ENCODE data around the gene TSPAN32.
A peak's percentile ranks its signal among the peaks of the same experiment; 100 is the strongest.

The TSPAN32 gene

GRCh38 chr11:2304506-2305139 lies 2.8 kb downstream of the TSPAN32 start:
- no peak for DNase-seq (ENCODE audit: low read depth)

- peak; percentile 36 for DNase-seq (ENCODE audit: low read depth)
These were observed 3.4 kb downstream of the TSPAN32 start for GRCh38 chr11:2305140-2305778.

GRCh38 chr11:2305788-2306451 lies 4.1 kb downstream of the TSPAN32 start:
- peak; percentile 26 for DNase-seq (ENCODE audit: low read depth)

- peak; percentile 88 for DNase-seq (ENCODE audit: low read depth)
These were observed 4.6 kb downstream of the TSPAN32 start for GRCh38 chr11:2306452-2306823.

GRCh38 chr11:2306877-2307500 lies 5.2 kb downstream of the TSPAN32 start:
- peak; percentile 20 for DNase-seq (ENCODE audit: low read depth)

GRCh38 chr11:2307501-2308331 lies 5.9 kb downstream of the TSPAN32 start:
- DNase-seq (ENCODE audit: low read depth): no peak

- DNase-seq (ENCODE audit: low read depth): no peak
These were observed 6.9 kb downstream of the TSPAN32 start for GRCh38 chr11:2308713-2309112.

- DNase-seq (ENCODE audit: low read depth): no peak
These were observed 7.6 kb downstream of the TSPAN32 start for GRCh38 chr11:2309251-2310072.

- DNase-seq (ENCODE audit: low read depth): no peak
These were observed 8.4 kb downstream of the TSPAN32 start for GRCh38 chr11:2310073-2310785.

- no peak for DNase-seq (ENCODE audit: low read depth)
These were observed 9.1 kb downstream of the TSPAN32 start for GRCh38 chr11:2310786-2311352.

GRCh38 chr11:2311353-2312133 lies 9.7 kb downstream of the TSPAN32 start:
- no peak for DNase-seq (ENCODE audit: low read depth)

- peak; percentile 62 for DNase-seq (ENCODE audit: low read depth)
These were observed 10.6 kb downstream of the TSPAN32 start for GRCh38 chr11:2312232-2313042.

- DNase-seq (ENCODE audit: low read depth): no peak
These were observed 11.5 kb downstream of the TSPAN32 start for GRCh38 chr11:2313051-2313951.

GRCh38 chr11:2314136-2314524 lies 12.3 kb downstream of the TSPAN32 start:
- DNase-seq (ENCODE audit: low read depth): no peak

- peak; percentile 59 for DNase-seq (ENCODE audit: low read depth)
These were observed 12.9 kb downstream of the TSPAN32 start for GRCh38 chr11:2314525-2315394.

- DNase-seq (ENCODE audit: low read depth): no peak
These were observed 13.8 kb downstream of the TSPAN32 start for GRCh38 chr11:2315395-2316168.

All from GM04504 (cell line).